ENCODE data around the gene RRP1B.

DNA sequence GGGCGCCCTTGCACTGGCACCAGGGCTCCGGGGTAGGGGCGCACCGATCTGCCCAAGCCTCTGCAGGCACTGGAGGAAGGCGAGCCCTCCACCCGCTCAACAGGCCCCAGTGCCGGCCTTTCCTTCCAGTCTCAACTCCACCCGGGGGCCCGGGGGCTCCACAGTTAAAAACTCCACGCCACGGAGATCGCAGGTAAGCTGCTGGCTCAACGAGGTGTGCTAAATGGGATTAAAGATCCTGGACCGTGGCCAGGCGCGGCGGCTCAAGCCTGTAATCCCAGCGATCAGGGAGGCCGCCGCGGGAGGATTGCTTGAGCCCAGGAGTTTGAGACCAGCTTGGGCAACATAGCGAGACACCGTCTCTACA lies 608 bp upstream of the RRP1B start:
- TF ChIP-seq, protein P1, sequence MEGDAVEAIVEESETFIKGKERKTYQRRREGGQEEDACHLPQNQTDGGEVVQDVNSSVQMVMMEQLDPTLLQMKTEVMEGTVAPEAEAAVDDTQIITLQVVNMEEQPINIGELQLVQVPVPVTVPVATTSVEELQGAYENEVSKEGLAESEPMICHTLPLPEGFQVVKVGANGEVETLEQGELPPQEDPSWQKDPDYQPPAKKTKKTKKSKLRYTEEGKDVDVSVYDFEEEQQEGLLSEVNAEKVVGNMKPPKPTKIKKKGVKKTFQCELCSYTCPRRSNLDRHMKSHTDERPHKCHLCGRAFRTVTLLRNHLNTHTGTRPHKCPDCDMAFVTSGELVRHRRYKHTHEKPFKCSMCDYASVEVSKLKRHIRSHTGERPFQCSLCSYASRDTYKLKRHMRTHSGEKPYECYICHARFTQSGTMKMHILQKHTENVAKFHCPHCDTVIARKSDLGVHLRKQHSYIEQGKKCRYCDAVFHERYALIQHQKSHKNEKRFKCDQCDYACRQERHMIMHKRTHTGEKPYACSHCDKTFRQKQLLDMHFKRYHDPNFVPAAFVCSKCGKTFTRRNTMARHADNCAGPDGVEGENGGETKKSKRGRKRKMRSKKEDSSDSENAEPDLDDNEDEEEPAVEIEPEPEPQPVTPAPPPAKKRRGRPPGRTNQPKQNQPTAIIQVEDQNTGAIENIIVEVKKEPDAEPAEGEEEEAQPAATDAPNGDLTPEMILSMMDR (IDR thresholded peaks at IDR 0.05) = no peak
- TF ChIP-seq EZH2 (IDR thresholded peaks at IDR 0.05) = no peak

Measured in neural progenitor cell (in vitro differentiated cells).